Nephron (organoid): Measurements from ENCODE around the gene PTRH1.

Experiments used
- H3K27ac Mint-ChIP-seq, 3 experiments: 2 replicates each; pipeline ENCODE4 v1.8.0; 2020; ENCODE audit warnings: mixed read lengths in 3 of 3, mild to moderate bottlenecking in 2 of 3, moderate library complexity in 1 of 3
- H3K27me3 Mint-ChIP-seq: 2 replicates; pipeline ENCODE4 v1.8.0; 2021; ENCODE audit warnings: low read depth, mild to moderate bottlenecking, moderate library complexity, mixed read lengths
- H3K36me3 Mint-ChIP-seq: 2 replicates; pipeline ENCODE4 v1.8.0; 2020; ENCODE audit warnings: low read depth, mixed read lengths
- H3K4me1 Mint-ChIP-seq: 2 replicates; pipeline ENCODE4 v1.8.0; 2020; ENCODE audit warnings: mixed read lengths
- H3K4me3 Mint-ChIP-seq, 3 experiments: 2 replicates each; pipeline ENCODE4 v1.8.0; 2020; ENCODE audit warnings: mild to moderate bottlenecking in 3 of 3, mixed read lengths in 3 of 3, moderate library complexity in 2 of 3
- H3K9me3 Mint-ChIP-seq: 2 replicates; pipeline ENCODE4 v1.8.0; 2020; ENCODE audit warnings: mixed read lengths
- TF ChIP-seq, protein P1 (sequence below), 3 experiments: fragments of 200-600 bp; sonication (generic); IDR thresholded peaks; one replicate each; pipeline ENCODE4 v1.5.0; 2021; ENCODE audit warnings: antibody characterized with exemption in 3 of 3; ENCODE audit not compliant: unreplicated experiment in 3 of 3

PTRH1 gene

GRCh38 chr9:127694890-127695720, 20.4 kb downstream of the PTRH1 start:
- peak overlapping the region; percentile 5 to 29 (median 29) for H3K27ac Mint-ChIP-seq
- H3K27me3 Mint-ChIP-seq = no peaks in the 10 kb centered on the region
- peaks cover 19% of the 10 kb centered on the region for H3K36me3 Mint-ChIP-seq
- H3K9me3 Mint-ChIP-seq = no peaks in the 10 kb centered on the region
- TF ChIP-seq, protein P1, sequence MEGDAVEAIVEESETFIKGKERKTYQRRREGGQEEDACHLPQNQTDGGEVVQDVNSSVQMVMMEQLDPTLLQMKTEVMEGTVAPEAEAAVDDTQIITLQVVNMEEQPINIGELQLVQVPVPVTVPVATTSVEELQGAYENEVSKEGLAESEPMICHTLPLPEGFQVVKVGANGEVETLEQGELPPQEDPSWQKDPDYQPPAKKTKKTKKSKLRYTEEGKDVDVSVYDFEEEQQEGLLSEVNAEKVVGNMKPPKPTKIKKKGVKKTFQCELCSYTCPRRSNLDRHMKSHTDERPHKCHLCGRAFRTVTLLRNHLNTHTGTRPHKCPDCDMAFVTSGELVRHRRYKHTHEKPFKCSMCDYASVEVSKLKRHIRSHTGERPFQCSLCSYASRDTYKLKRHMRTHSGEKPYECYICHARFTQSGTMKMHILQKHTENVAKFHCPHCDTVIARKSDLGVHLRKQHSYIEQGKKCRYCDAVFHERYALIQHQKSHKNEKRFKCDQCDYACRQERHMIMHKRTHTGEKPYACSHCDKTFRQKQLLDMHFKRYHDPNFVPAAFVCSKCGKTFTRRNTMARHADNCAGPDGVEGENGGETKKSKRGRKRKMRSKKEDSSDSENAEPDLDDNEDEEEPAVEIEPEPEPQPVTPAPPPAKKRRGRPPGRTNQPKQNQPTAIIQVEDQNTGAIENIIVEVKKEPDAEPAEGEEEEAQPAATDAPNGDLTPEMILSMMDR (IDR thresholded peaks at IDR 0.05; ENCODE audit: unreplicated experiment in 3 of 3) = no peak
- H3K4me3 Mint-ChIP-seq = no peak overlapping the region
- H3K4me1 Mint-ChIP-seq = peaks cover 27% of the 10 kb centered on the region

GRCh38 chr9:127693697-127694096, 21.8 kb downstream of the PTRH1 start:
- H3K4me3 Mint-ChIP-seq = no peak overlapping the region
- peaks cover 31% of the 10 kb centered on the region for H3K36me3 Mint-ChIP-seq
- no peak overlapping the region for H3K27ac Mint-ChIP-seq
- peaks cover 17% of the 10 kb centered on the region for H3K4me1 Mint-ChIP-seq
- H3K27me3 Mint-ChIP-seq = no peaks in the 10 kb centered on the region
- TF ChIP-seq, protein P1 (IDR thresholded peaks at IDR 0.05; ENCODE audit: unreplicated experiment in 3 of 3) = no peak
- no peaks in the 10 kb centered on the region for H3K9me3 Mint-ChIP-seq

DNA sequence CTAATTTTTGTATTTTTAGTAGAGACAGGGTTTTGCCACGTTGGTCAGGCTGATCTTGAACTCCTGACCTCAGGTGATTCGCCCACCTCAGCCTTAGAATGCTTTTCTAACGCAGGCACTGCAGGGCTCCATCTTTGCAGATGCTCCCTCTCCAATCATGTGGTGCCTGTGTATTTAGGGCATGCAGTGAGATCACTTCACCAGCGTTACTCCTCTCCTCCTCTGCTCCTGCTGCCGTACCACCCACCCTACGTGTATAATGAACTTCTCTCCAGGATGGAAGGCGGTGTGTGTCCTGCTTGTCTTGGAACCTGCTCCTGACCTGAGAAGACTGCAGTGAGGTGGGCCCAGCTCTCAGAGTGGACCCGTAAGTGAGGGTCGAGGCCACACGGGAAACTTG, 22.3 kb downstream of the PTRH1 start:
- Mint-ChIP-seq H3K4me1 (peaks cover 17% of the 10 kb centered on the region), H3K4me3 (no peak overlapping the region), H3K27ac (no peak overlapping the region)

DNA sequence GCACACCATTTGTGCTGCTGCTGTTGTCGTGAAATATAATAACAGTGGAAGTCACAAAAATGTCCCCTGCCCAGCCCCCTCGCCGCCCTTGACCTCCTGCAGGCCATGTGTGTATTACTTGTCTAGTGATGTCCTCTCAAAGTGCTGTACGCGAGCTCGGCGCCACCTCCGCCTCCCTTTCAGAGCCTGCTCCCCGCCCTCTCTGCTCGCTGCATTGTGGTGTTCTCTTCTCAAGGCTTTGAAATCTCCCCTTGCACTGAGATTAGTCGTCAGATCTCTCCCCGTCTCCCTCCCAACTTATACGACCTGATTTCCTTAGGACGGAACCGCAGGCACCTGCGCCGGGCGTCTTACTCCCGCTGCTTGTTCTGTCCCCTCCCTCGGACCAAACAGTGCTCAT, 23.4 kb downstream of the PTRH1 start:
- TF ChIP-seq, protein P1 (IDR thresholded peaks at IDR 0.05; ENCODE audit: unreplicated experiment in 3 of 3) = no peak
- H3K9me3 Mint-ChIP-seq = no peaks in the 10 kb centered on the region

More for the DNA sequence above, 22.3 kb downstream of the PTRH1 start:
- Mint-ChIP-seq H3K27me3 (no peaks in the 10 kb centered on the region), H3K9me3 (no peaks in the 10 kb centered on the region), H3K36me3 (peaks cover 31% of the 10 kb centered on the region)
- TF ChIP-seq, protein P1 (IDR thresholded peaks at IDR 0.05; ENCODE audit: unreplicated experiment in 3 of 3) = no peak

GRCh38 chr9:127690735-127691134, 24.7 kb downstream of the PTRH1 start:
- H3K4me3 Mint-ChIP-seq = no peak overlapping the region
- H3K27me3 Mint-ChIP-seq = no peaks in the 10 kb centered on the region

More for the DNA sequence above, 23.4 kb downstream of the PTRH1 start:
- peaks cover 11% of the 10 kb centered on the region for H3K4me1 Mint-ChIP-seq
- no peak overlapping the region for H3K4me3 Mint-ChIP-seq
- no peak overlapping the region for H3K27ac Mint-ChIP-seq
- peaks cover 37% of the 10 kb centered on the region for H3K36me3 Mint-ChIP-seq
- H3K27me3 Mint-ChIP-seq = no peaks in the 10 kb centered on the region

More at GRCh38 chr9:127690735-127691134, 24.7 kb downstream of the PTRH1 start:
- no peaks in the 10 kb centered on the region for H3K9me3 Mint-ChIP-seq
- peaks cover 10% of the 10 kb centered on the region for H3K4me1 Mint-ChIP-seq
- peaks cover 37% of the 10 kb centered on the region for H3K36me3 Mint-ChIP-seq
- H3K27ac Mint-ChIP-seq = no peak overlapping the region
- TF ChIP-seq, protein P1 (IDR thresholded peaks at IDR 0.05; ENCODE audit: unreplicated experiment in 3 of 3) = no peak
